Neuronal stem cell (in vitro differentiated cells): ENCODE data around the gene TCF4.

ENCODE experiments used
- DNase-seq: peaks from one replicate; pipeline ENCODE4 v3.0.0-alpha.2; 2013; ENCODE audit warnings: low spot score
- H2AFZ ChIP-seq: one replicate; pipeline ENCODE4 v1.6.1; 2013; ENCODE audit warnings: mild to moderate bottlenecking, low read length, inconsistent platforms
- H2AK5ac ChIP-seq: 2 replicates; pipeline ENCODE4 v1.6.1; 2013; ENCODE audit warnings: low read depth, mild to moderate bottlenecking, inconsistent platforms, low read length, moderate library complexity, mixed read lengths
- H2BK120ac ChIP-seq: 2 replicates; pipeline ENCODE4 v1.6.1; 2013; ENCODE audit warnings: low read depth, mild to moderate bottlenecking, inconsistent platforms, low read length, moderate library complexity, mixed read lengths
- H2BK12ac ChIP-seq: one replicate; pipeline ENCODE4 v1.6.1; 2013; ENCODE audit warnings: low read length, inconsistent platforms
- H2BK15ac ChIP-seq: 2 replicates; pipeline ENCODE4 v1.6.1; 2013; ENCODE audit warnings: mild to moderate bottlenecking, low read length, inconsistent platforms, mixed read lengths
- H2BK5ac ChIP-seq: one replicate; pipeline ENCODE4 v1.6.1; 2013; ENCODE audit warnings: inconsistent platforms, mild to moderate bottlenecking, low read length, moderate library complexity
- H3K14ac ChIP-seq: one replicate; pipeline ENCODE4 v1.6.1; 2013; ENCODE audit warnings: low read length, inconsistent platforms
- H3K18ac ChIP-seq: 2 replicates; pipeline ENCODE4 v1.6.1; 2013; ENCODE audit warnings: low read length, inconsistent platforms
- H3K23ac ChIP-seq: 2 replicates; pipeline ENCODE4 v1.6.1; 2013; ENCODE audit warnings: low read depth, mild to moderate bottlenecking, mixed read lengths, low read length, inconsistent platforms; ENCODE audit not compliant: poor library complexity
- H3K27ac ChIP-seq: replicated peaks from 3 replicates; pipeline ENCODE4 v1.5.1; 2013; ENCODE audit warnings: low read length, inconsistent platforms
- H3K27me3 ChIP-seq, 3 experiments: 2 replicates each; pipeline ENCODE4 v1.6.1; 2013; ENCODE audit warnings: low read length in 3 of 3, mild to moderate bottlenecking in 2 of 3, inconsistent platforms in 1 of 3, low read depth in 1 of 3, mixed read lengths in 1 of 3, moderate library complexity in 1 of 3; ENCODE audit not compliant: control insufficient read depth in 3 of 3, insufficient read depth in 3 of 3
- H3K36me3 ChIP-seq, 2 donors: replicated peaks in 1 of 2; 2 replicates each; pipeline ENCODE4 v1.6.1; 2013; ENCODE audit warnings: low read length in 2 of 2; ENCODE audit not compliant: control insufficient read depth in 2 of 2, insufficient read depth in 2 of 2
- H3K4ac ChIP-seq: 2 replicates; pipeline ENCODE4 v1.6.1; 2013; ENCODE audit warnings: inconsistent platforms, mild to moderate bottlenecking, low read length, moderate library complexity
- H3K4me1 ChIP-seq, 2 donors: 1 replicate in 1 of 2; 2 replicates in 1 of 2; pipeline ENCODE4 v1.6.1; 2013; ENCODE audit warnings: low read length in 2 of 2, low read depth in 1 of 2; ENCODE audit not compliant: control insufficient read depth in 2 of 2, insufficient read depth in 1 of 2
- H3K4me2 ChIP-seq: one replicate; pipeline ENCODE4 v1.6.1; 2013; ENCODE audit warnings: mild to moderate bottlenecking, low read length, inconsistent platforms; ENCODE audit not compliant: insufficient read depth, poor library complexity, severe bottlenecking
- H3K4me3 ChIP-seq, 2 donors: 2 replicates each; pipeline ENCODE4 v1.5.1; 2013; ENCODE audit warnings: low read length in 2 of 2, mild to moderate bottlenecking in 2 of 2, inconsistent platforms in 1 of 2, moderate library complexity in 1 of 2
- H3K79me1 ChIP-seq: one replicate; pipeline ENCODE4 v1.6.1; 2013; ENCODE audit warnings: low read depth, mild to moderate bottlenecking, inconsistent platforms, low read length, moderate library complexity
- H3K9ac ChIP-seq: one replicate; pipeline ENCODE4 v1.6.1; 2013; ENCODE audit warnings: mild to moderate bottlenecking, low read depth, low read length, inconsistent platforms; ENCODE audit not compliant: poor library complexity
- H3K9me3 ChIP-seq, 2 donors: replicated peaks in 1 of 2; 2 replicates each; pipeline versions ENCODE3 to v1.6.1; 2013; ENCODE audit warnings: low read length in 2 of 2, mild to moderate bottlenecking in 2 of 2, inconsistent platforms in 1 of 2, low read depth in 1 of 2, mixed read lengths in 1 of 2, moderate library complexity in 1 of 2; ENCODE audit not compliant: control insufficient read depth in 2 of 2, insufficient read depth in 1 of 2
- H4K8ac ChIP-seq: one replicate; pipeline ENCODE4 v1.6.1; 2013; ENCODE audit warnings: low read depth, mild to moderate bottlenecking, inconsistent platforms, low read length, moderate library complexity
- H4K91ac ChIP-seq: one replicate; pipeline ENCODE4 v1.6.1; 2013; ENCODE audit warnings: low read length, low read depth, mild to moderate bottlenecking, inconsistent platforms; ENCODE audit not compliant: poor library complexity
- WGBS, 2 donors: extraction: QIAGEN DNeasy Blood & Tissue Kit; methylation state at CpG; one replicate each; pipeline ENCODE4 v1.1.7; 2013; ENCODE audit warnings: missing lambda C conversion rate in 2 of 2, mixed read lengths in 1 of 2; ENCODE audit not compliant: insufficient read length in 2 of 2, insufficient replicate concordance in 1 of 2; ENCODE audit errors: extremely low coverage in 2 of 2; 5-methylcytosine and 5-hydroxymethylcytosine counted together

Gene TCF4

DNA sequence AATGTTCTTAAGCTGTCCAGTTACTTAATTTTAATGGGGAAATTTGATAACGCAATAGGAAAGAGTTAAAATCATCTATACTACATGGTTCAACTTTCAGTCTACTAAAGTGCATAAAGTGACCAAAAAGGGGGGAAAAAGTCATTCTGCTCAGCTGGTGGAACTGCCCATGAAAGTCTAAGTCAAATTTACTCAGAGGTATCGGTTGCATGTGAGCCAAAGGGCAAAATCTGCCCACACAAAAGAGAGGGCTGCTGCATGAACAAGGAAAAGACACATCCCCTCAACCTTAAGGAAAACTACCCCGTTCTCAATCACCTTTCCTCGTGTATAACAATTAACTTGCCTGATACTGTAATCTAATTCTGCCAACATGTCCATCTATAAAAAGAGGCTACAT is 126.1 kb downstream of the TCF4 start:
- no peak overlapping the region for H2BK15ac ChIP-seq
- H3K14ac ChIP-seq: no peak overlapping the region
- no peak for DNase-seq
- H3K4ac ChIP-seq: no peak overlapping the region
- H4K8ac ChIP-seq: no peak overlapping the region
- H2AFZ ChIP-seq: no peak overlapping the region
- H3K18ac ChIP-seq: no peak overlapping the region
- peaks cover 2 to 41% of the 10 kb centered on the region in 2 donors for H3K36me3 ChIP-seq
- no peak overlapping the region for H3K4me2 ChIP-seq
- H3K9me3 ChIP-seq: no peaks in the 10 kb centered on the region
- H3K79me1 ChIP-seq: no peaks in the 10 kb centered on the region
- no peak overlapping the region for H2BK12ac ChIP-seq
- peaks cover 2 to 15% of the 10 kb centered on the region in 2 donors for H3K4me1 ChIP-seq
- H3K23ac ChIP-seq: no peak overlapping the region
- no peaks in the 10 kb centered on the region for H3K27me3 ChIP-seq
- H3K4me3 ChIP-seq: no peak overlapping the region
- no CpG with 5 or more reads among the region's 4 CpGs for WGBS, 2 donors
- no peak overlapping the region for H3K27ac ChIP-seq
- no peak overlapping the region for H2BK120ac ChIP-seq
- H3K9ac ChIP-seq: no peak overlapping the region
- H2AK5ac ChIP-seq: no peak overlapping the region
- no peak overlapping the region for H4K91ac ChIP-seq
- H2BK5ac ChIP-seq: no peak overlapping the region

DNA sequence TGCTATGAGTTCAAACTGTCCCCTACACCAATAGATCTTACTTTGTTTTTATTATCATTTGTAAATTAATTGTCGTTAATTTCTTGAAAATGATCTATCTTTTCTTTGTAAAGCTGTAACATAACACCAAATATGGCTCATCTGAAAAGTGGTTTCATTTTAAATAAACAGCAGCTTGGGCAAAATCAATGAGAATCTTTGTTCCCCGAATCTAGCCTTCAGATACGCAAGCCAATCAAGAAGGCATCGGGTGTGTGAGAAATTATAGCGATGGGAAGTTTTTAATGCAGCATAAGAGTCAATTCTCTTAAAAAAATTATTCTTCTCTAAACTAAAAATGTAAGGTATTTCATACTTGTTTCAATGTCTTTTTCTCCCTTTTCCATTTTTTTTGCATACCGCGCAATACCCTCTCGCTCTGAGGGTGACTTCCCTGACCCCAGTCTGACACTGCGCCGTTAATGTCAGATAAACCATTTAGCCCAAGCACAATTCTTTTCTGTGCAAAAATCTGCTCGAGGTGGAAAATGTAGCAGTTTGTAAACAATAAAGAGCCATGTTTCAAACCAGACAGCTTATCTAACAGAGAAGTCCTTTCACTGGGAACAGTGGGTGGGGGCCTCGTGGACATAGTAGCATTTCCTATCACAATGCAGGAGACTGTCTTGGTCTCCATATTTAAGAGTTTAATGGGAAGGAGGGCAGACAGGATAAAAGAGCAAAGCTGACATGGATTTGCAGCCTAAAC is 129.4 kb downstream of the TCF4 start:
- Histone ChIP-seq H3K23ac (no peak overlapping the region), H2BK5ac (no peak overlapping the region), H2BK15ac (no peak overlapping the region), H3K27me3 (no peaks in the 10 kb centered on the region), H3K36me3 (peaks cover 2 to 38% of the 10 kb centered on the region in 2 donors), H3K4me2 (no peak overlapping the region), H3K4me1 (peaks cover 5 to 15% of the 10 kb centered on the region in 2 donors), H4K91ac (no peak overlapping the region), H3K79me1 (peaks cover 3% of the 10 kb centered on the region), H3K18ac (no peak overlapping the region), H3K9ac (no peak overlapping the region), H2AK5ac (no peak overlapping the region), H3K9me3 (no peaks in the 10 kb centered on the region), H3K14ac (no peak overlapping the region), H2BK12ac (no peak overlapping the region), H3K27ac (no peak overlapping the region), H3K4me3 (no peak overlapping the region), H2AFZ (no peak overlapping the region), H2BK120ac (no peak overlapping the region), H4K8ac (no peak overlapping the region), H3K4ac (no peak overlapping the region)
- WGBS, 2 donors: no CpG with 5 or more reads among the region's 12 CpGs
- DNase-seq: peak; percentile 18

GRCh38 chr18:55457028-55457427 is 131.0 kb downstream of the TCF4 start:
- Histone ChIP-seq H3K23ac (no peak overlapping the region), H3K27ac (no peak overlapping the region), H2BK5ac (no peak overlapping the region), H4K91ac (no peak overlapping the region), H3K4me3 (no peak overlapping the region), H2AFZ (no peak overlapping the region), H2BK12ac (no peak overlapping the region), H4K8ac (no peak overlapping the region), H3K9ac (no peak overlapping the region), H2AK5ac (no peak overlapping the region), H3K36me3 (peaks cover 1 to 32% of the 10 kb centered on the region in 2 donors), H3K14ac (no peak overlapping the region), H3K4me2 (no peak overlapping the region), H3K27me3 (no peaks in the 10 kb centered on the region), H2BK120ac (no peak overlapping the region), H3K4ac (no peak overlapping the region), H2BK15ac (no peak overlapping the region), H3K18ac (no peak overlapping the region), H3K79me1 (peaks cover 6% of the 10 kb centered on the region), H3K9me3 (no peaks in the 10 kb centered on the region), H3K4me1 (peaks cover 5 to 15% of the 10 kb centered on the region in 2 donors)
- DNase-seq: no peak
- no CpG with 5 or more reads among the region's 2 CpGs for WGBS, 2 donors

GRCh38 chr18:55455938-55456337 is 132.1 kb downstream of the TCF4 start:
- Histone ChIP-seq H3K14ac (no peak overlapping the region), H4K8ac (no peak overlapping the region), H2BK120ac (no peak overlapping the region), H2AK5ac (no peak overlapping the region), H2AFZ (no peak overlapping the region), H3K9me3 (no peaks in the 10 kb centered on the region), H3K27me3 (no peaks in the 10 kb centered on the region), H3K18ac (no peak overlapping the region), H3K4me2 (no peak overlapping the region), H3K4me1 (peaks cover 5 to 15% of the 10 kb centered on the region in 2 donors), H4K91ac (no peak overlapping the region), H3K4ac (no peak overlapping the region), H2BK15ac (no peak overlapping the region), H3K4me3 (no peak overlapping the region), H3K79me1 (peaks cover 6% of the 10 kb centered on the region), H2BK12ac (no peak overlapping the region), H3K23ac (no peak overlapping the region), H3K27ac (no peak overlapping the region), H3K9ac (no peak overlapping the region), H3K36me3 (peaks cover 1 to 22% of the 10 kb centered on the region in 2 donors), H2BK5ac (no peak overlapping the region)
- WGBS, 2 donors: no CpG with 5 or more reads among the region's 5 CpGs
- DNase-seq: no peak
